HG02798 (cell line): ENCODE measurements around the gene DEAF1.
"Not testable (repeated sequence)": the region's sequence is repeated elsewhere in the genome, so short reads cannot be mapped to it uniquely, and the experiment has no call there.

ENCODE experiments used
- ATAC-seq: cut with Tn5 transposase; IDR thresholded peaks from one replicate; pipeline ENCODE4 v1.9.1; 2021; ENCODE audit warnings: mild to moderate bottlenecking; ENCODE audit not compliant: unreplicated experiment, poor library complexity

Gene DEAF1

DNA sequence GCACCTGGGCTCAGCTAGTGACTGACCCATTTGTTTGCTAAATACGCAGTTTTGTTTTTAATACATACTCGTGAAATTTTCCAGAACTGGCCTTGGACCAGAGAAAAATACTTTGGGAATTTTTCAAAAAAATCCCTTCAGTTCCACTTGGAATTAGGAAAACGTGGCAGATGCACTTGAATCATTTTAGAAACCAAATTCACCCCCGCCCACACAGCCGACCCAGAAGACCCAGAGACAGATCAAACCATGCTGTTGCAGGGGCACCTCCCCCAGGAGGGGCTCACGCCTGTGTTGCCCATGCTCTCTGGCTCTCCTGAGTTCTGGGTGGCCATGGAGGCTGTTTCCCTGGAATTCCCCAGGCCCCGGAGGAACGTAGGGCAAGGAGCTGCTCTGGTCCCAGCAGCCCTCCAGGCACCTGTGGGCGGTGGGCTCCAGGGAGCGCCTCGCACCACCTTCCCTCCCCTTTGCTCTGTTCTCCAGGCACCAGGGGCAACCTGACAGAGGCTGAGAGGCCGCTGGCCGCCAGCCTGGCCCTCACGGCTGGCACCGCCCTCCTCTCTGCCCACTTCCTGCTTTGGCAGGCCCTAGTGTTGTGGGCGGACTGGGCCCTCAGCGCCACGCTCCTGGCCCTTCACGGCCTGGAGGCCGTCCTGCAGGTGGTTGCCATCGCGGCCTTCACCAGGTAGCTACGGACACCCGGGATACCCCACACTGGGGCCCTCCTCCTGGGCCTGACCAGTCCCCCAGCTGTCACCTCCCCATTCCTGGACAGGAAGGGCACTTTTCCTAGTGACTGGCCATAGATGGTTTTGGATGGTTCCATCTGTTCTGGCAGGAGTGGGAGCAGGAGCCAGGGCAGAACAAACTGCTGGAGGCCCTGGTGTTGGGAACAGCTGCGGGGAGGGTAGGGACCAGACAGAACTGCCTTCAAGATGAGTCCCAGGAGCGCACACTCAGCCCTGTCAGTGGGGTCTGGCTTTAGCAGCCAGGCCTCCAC, 7.7 kb upstream of the DEAF1 start:
- ATAC-seq, result no peak

DNA sequence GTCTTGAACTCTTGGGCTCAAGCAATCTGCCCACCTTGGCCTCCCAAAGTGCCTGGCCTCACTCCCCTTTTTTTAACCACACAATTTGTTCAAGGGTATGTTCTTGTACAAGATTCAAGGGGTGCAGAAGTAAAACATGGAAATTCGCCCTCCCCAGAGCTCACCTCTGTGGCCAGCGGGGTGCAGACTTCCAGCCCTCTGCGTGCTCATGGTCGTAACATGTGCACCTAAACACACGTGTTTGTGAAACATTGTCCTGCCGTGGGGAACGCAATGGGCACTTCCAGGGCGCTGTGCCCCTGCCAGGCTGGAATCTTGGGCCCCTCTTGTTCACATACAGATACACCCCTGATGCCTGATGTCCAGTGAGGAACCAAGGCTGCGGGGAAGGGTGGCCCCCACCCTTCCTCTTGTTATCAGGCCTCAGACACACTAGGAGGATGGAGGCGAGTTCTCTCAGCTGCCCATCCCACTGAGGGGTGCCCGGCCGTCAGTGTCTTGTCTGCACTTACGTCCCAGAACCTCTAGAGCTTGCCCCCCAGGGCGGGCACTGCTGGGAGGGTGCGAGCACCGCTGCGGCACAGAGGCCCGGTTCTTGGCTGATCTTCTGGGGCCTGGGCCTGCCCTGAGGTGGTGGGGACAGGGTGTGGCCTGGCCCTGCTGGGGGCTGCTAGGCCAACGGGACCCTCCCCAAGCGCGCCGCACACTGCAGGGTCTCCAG, 6.9 kb upstream of the DEAF1 start:
- no peak for ATAC-seq

DNA sequence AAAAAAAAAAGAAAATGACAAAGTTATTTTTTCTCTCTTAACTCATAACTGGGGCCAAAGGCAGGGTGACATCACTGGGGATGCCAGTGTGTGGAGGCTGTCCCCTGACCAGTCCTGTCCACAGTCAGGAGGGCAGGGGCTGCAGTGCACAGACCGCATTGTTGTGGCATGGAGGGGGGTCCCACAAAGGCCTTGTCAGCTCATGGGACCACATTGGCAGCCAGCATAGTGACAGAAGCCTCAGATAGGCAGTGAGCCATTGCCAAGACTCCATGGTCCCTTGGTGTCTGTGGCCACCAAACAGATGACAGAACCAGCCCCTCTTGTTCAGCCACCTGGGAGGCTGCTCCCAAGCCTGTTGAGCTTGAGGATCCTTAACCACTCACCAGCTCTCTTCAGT, 4.7 kb upstream of the DEAF1 start:
- ATAC-seq, result no peak

DNA sequence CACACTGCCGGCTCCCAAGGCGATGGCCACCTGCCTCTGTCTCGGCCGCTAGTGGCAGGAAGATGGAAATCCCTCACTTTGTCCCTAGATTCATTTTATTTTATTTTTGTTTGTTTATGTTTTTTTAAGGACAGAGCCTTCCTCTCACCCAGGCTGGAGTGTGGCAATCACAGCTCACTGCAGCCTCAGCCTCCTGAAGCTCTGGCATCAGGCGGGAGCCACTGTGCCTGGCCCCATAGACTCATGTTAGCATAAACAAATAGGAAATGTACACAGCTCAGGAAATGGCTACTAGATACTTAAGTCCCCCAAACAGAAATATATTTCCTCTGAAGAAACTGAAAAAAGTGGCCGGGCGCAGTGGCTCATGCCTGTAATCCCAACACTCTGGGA, 4.1 kb upstream of the DEAF1 start:
- no peak for ATAC-seq

DNA sequence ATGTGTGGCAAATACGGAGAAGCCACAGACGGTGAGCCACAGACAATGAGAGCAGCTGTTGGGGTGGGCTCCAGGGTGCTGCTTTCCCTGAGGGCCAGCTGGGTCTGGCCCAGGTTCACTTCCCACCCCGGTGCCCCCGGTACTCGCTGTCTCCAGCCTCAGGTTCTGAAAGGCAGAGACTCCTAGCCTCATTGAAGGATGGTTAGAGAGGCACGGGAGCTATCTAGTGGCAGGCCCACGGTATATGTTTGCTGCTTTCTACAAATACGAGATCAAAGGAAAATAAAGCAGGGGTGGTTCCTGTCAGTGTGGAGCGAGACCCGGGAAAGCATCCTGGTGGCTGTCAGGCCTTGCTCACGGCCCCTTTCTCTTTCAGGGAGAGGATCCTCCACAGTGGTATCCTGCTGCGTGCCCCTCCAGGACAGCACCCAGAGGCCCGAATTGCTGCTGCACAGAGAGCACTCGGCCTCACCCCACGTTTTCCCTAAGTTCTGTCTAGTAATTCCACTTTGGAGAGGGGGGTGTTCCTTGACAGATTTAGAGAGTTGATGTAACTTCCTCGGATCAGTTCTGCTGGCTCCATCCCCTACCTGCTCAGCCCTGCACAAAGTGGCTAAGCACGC, 3.6 kb upstream of the DEAF1 start:
- ATAC-seq, result no peak

DNA sequence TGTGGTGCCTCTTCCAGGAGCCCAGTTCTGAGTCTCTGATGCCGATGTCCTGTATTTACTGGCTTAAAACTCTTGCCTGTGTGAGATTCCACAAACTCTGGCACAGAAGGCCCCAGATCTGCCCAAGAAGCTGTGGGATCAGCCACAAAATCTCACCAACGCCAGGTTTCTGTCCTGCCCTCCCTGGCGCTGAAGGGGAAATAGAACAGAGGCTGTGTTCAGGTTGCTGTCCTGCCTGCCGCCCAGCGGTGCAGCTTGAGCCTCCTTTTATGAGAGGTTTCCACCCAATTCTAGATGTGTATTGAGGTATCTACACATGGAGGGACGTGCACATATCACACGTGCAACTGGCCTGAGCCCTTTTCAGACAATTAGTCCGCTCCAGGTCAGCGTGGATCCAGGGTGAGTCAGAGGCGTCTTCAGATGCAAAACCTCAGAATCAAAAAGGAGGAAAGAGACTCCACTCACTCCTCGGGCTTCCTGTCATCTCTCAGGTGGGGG, 2.8 kb upstream of the DEAF1 start:
- no peak for ATAC-seq

DNA sequence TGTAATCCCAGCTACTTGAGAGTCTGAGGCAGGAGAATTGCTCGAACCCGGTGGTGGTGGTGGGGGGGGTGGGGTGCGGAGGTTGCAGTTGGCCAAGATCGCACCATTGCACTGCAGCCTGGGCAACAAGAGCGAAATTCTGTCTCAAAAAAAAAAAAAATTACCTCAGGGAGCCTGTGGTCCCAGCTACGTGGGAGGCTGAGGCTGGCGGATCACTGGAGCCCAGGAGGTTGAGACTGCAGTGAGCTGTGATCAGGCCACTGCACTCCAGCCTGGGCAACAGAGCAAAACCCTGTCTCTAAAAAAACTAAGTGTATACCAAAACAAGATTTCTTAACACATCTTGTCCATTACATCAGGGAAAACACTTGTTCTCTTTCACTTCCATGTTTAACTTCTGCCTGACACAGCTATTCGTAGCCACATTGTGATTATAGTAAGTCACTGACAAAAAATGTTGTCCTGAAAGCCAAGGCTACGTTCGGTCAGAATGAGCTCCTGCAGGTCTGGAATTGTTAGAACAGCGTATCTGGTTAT, 2.0 kb upstream of the DEAF1 start:
- no peak for ATAC-seq

DNA sequence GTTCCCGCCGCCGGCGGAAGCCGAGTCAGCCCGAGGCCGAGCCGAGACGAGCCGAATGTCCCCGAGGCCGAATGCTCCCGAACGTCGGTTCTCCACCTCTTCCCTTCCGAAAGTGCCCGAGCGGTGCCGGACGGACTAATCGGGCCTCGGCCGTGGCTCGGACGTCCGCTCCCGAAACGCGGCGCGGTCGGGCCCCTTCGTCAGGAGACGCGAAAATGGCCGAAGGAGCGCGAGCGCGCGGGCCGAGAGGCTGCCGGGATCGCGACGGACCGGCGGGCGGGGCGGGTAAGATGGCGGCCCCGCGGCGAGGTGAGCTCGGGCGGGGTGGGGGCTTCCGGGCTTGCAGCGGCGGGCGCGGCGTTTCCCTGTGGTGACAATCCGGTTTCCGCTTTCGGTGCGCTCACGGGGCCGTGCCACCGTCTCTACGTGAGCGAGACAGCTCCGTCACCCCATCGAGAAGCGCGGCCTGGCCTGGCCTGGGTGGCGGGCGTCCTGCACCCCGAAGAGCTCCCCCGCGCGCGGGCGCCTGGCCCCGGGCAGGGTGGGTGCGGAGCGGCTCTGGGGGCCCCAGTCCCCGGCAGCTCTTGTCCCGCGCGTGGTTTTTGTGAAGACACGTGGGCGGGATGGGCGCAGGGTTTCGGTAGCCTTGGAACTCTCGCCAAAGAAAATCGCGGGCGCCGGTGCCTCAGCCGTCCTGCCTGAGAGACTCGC, 671 bp upstream of the DEAF1 start, which contains the start of gene TMEM80:
TMEM80 (plus strand) TSS at position 279 of the 711 bp plus-strand sequence; CDS start at position 291, 12 bp downstream.
- peak; percentile 75 for ATAC-seq

DNA sequence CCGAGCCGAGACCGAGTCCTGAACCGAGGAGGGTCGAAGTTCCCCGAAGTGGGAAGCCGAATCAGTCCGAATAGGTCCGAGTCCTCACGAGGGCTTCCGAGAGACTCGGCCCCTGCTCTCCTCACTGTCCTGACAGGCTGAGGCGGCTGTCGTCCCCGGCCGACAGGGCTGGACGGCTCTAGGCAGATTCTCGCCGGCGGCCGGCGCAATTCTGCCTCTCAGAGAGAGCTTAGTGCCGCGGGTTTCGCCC, 191 bp upstream of the DEAF1 start:
- no peak for ATAC-seq

DNA sequence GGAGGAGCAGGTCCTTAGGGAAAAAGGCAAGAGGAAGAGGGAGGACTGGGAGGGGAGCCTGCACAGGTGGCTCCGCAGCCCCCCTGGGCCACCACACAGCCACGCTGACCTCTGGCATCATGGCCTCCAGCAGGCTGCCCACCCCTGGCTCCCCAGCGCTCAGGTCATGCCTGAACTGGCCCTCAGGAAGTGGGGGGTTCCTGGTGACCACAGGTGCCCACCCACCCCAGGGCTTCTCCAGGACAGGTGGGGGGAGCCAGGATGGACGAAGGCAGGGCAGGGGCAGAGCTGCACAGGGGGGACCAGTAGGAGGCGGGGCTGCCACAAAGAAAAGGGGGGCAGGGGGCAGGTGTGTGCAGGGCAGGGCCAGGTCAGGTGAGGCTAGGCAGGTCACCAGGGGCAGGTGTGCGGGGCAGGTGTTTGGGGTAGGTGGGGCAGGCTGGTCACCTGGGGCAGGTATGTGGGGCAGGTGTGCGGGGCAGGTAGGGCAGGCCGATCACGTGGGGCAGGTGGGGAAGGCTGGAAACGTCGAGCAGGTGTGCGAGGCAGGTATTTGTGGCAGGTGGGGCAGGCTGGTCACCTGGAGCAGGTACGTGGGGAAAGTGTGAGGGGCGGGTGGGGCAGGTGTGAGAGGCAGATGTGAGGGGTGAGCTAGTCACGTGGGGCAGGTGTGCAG, 997 bp downstream of the DEAF1 start:
- ATAC-seq, result no peak

DNA sequence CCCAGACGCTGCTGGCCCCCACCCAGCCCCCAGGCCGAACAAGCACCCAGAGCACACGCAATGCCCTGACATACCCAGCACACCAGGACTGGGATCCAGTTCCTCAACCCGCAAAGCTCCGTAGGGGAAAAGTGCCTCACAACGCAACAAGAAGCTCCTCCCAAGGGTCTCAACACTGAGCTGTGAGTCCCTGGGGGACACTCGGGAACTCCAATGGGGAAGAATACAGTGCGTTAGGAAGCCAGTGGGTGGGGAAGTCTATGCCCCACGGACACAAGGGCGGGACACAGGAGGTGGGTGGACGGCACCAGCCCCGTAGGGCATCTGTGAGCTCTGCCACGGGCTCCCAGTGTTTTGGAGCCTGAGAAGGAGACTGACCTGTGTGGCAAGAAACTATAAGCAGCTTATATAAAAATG, 1.6 kb downstream of the DEAF1 start:
- no peak for ATAC-seq

DNA sequence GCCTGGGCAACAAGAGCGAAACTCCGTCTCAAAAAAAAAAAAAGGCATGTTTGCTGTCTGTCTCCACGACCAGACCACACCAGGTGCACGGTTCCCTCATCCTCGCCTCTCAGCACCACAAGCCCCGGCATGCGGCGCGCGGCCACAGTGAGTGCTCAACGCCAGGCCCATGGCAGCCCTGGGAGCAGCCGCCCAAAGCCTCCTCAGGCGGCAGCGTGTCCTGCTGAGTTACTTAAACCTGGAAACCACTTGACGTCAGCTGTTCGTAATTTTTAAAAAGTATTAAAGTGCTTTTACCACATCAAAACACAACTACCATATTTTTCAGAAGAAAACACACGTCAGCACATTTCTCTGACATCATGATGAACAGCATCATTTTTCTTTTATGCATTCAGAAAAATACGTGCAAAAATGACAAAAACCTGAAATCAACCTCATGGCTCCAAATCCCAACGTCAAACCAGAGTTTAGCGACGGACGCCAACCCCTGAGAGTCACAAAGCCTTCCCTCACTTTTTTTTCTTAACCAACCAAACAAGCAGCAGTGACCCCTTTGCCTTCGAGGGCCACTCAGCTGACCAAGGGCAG, 2.1 kb downstream of the DEAF1 start:
- ATAC-seq, result no peak

DNA sequence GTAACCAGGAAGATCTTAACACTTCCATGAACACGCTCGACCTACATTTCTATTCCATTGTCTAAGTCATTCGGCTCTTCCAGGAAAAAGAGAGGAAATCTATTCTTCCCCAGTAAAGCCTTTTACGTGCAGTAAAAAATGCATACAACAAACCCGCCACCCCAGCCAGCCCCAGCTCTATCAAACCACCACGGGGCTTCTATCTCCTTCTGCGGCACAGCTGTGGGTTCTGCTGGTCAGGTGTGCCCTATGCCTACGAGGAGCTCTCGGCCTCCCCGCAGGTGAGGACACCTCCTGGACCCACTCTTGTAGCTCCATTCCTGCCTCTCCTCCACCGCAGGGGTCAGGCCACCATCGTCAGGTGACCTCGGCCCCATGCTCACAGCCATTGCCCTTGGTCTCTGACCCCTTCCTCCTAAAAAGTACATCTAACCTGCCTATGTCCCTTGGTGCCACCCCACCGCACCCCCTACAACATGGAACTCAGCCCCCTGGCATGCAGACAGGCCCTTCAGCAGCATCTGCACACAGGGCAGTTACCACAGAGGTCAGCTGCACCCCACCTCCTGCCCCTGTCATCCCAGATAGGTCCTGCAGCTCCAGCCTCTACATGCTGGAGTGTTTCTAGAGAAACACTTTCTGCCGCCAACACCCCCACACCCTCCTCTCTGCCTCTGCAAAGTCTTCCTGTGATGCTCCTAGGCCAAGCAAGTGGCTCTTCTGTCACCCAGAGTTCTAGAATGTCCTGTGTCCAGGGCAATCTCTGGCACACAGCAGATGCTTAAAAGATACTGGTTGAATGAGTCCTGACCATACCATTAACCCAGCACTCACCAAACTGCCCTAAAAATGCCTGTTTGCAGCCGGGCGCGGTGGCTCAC, 3.1 kb downstream of the DEAF1 start:
- ATAC-seq, result no peak

DNA sequence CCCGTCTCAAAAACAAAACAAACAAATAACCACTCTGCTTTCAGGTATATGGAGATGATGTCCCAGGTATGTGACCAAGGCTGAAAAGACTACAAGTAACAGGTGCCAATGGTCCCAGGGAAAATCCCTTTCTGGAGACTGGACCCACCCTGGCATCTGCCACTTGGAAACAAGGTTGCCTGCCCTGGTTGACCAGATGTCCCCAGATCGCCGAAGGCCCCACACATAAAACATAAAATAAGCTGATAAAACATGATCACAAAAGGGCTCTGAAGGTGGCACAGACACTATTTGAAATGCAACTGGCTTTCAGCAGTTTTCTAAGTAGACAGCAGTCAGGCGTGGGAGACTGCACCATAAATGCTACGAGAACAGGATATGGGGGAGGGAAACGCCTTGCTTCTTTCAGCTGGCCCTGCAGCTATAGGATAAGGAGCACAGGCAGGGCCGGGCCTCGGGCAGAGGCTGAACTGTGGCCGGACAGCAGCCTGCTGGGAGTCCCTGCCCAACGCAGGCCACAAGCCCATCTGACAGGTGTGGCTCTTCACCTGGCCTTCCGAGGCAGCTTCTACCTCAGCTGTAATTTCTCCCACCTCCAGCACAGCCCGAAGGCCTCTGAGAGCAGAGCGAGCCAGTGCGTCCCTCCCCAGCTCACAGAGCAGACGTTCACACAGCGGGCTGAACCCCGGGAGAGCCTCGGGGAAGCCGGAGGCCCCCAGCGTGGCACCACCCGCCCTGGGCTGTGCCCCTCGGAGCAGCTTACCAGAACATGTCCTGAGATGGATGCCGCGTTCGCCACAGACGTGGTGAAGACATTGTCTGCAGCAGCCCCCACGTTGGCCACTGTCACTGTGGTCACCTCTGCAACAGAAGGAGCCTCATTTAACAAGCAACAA, 4.0 kb downstream of the DEAF1 start:
- ATAC-seq, result no peak

DNA sequence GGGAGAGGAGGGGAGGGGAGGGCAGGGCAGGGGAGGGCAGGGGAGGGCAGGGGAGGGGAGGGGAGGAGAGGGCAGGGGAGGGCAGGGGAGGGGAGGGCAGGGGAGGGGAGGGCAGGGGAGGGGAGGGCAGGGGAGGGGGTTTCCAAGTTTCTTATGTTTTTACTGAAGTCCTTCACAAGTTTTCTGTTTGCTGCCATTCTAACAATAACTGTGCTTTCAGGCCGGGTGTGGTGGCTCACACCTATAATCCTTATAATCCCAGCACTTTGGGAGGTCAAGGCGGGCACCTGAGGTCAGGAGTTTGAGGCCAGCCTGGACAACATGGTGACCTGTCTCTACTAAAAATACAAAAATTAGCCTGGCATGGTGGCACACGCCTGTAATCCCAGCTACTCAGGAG, 4.8 kb downstream of the DEAF1 start:
- not testable (repeated sequence) for ATAC-seq

DNA sequence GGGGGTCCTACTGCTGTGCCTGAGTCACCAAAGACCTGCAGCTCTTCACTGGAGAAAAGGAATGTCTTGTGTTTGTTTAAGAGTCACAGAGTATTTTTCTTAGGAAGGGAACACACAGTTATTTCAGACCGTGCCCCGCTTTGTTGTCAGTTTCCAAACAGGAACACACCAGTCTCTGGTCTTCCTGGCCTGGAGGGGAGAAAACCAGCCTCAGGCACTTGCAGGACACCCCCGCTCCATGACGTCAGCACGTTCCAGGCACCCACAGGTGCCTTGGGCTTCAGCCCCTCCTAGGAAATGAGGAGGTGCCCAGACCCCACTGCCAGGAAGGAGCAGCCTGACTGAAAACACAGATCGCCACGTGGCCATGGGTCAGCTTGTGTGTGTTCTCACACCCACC, 5.4 kb downstream of the DEAF1 start:
- ATAC-seq, result no peak

DNA sequence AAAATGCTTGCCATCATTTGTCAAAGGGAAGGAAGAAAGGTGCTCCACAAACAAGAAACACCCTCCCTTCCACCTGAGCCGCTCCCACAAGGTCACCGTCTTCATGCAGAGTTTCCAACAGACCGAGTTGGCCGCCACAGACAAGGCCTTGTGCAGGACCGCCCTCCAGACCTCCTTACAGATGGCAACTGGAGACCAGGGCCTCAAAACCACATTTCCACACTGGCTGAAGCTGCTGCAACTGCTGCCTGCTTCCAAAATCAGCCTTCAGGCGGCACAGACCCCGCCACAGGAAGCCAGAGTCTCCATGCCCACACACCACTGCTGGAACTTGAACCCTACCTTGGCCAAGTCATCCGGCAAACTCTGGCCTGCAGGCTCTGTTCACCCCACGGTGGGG, 6.3 kb downstream of the DEAF1 start:
- no peak for ATAC-seq
